ENCODE results near the gene B3GNT5.

The B3GNT5 gene

GRCh38 chr3:183252973-183253527 is at the start of gene B3GNT5:
Gene B3GNT5 (plus strand): TSS chr3:183253253. CDS start chr3:183269799, 16,546 bp downstream.
- peak within 1 kb of the TSS; percentile 64 for H3K4me3 ChIP-seq (ENCODE audit: low read depth, low read length)
- TF ChIP-seq POLR2A (IDR thresholded peaks at IDR 0.05; ENCODE audit: extremely low read depth, insufficient read length): no peak
- no peak for TF ChIP-seq MYC (IDR thresholded peaks at IDR 0.05; ENCODE audit: low read depth, low read length)
- TF ChIP-seq CTCF (IDR thresholded peaks at IDR 0.05; ENCODE audit: low read depth, low read length): no peak
- TF ChIP-seq MAX (IDR thresholded peaks at IDR 0.05; ENCODE audit: low read depth, low read length): no peak
- DNase-seq (ENCODE audit: low read depth): peak; percentile 36

GRCh38 chr3:183203670-183204069 is 49.4 kb upstream of the B3GNT5 start:
- H3K4me3 ChIP-seq (ENCODE audit: low read depth, low read length): no peak overlapping the region
- TF ChIP-seq CTCF (IDR thresholded peaks at IDR 0.05; ENCODE audit: low read depth, low read length) (no peak), MAX (IDR thresholded peaks at IDR 0.05; ENCODE audit: low read depth, low read length) (no peak), POLR2A (IDR thresholded peaks at IDR 0.05; ENCODE audit: extremely low read depth, insufficient read length) (no peak), MYC (IDR thresholded peaks at IDR 0.05; ENCODE audit: low read depth, low read length) (no peak)
- DNase-seq (ENCODE audit: low read depth): no peak

- TF ChIP-seq POLR2A (IDR thresholded peaks at IDR 0.05; ENCODE audit: extremely low read depth, insufficient read length) (no peak), CTCF (IDR thresholded peaks at IDR 0.05; ENCODE audit: low read depth, low read length) (no peak), MYC (IDR thresholded peaks at IDR 0.05; ENCODE audit: low read depth, low read length) (no peak), MAX (IDR thresholded peaks at IDR 0.05; ENCODE audit: low read depth, low read length) (no peak)
- no peak for DNase-seq (ENCODE audit: low read depth)
- no peak overlapping the region for H3K4me3 ChIP-seq (ENCODE audit: low read depth, low read length)
Observed at GRCh38 chr3:183208260-183208659, 44.8 kb upstream of the B3GNT5 start.

GRCh38 chr3:183208800-183209199 is 44.3 kb upstream of the B3GNT5 start:
- no peak for DNase-seq (ENCODE audit: low read depth)
- TF ChIP-seq MYC (IDR thresholded peaks at IDR 0.05; ENCODE audit: low read depth, low read length) (no peak), CTCF (IDR thresholded peaks at IDR 0.05; ENCODE audit: low read depth, low read length) (no peak), MAX (IDR thresholded peaks at IDR 0.05; ENCODE audit: low read depth, low read length) (no peak), POLR2A (IDR thresholded peaks at IDR 0.05; ENCODE audit: extremely low read depth, insufficient read length) (no peak)
- H3K4me3 ChIP-seq (ENCODE audit: low read depth, low read length): no peak overlapping the region

- DNase-seq (ENCODE audit: low read depth): peak; percentile 56
- TF ChIP-seq CTCF (IDR thresholded peaks at IDR 0.05; ENCODE audit: low read depth, low read length) (no peak), MAX (IDR thresholded peaks at IDR 0.05; ENCODE audit: low read depth, low read length) (peak; percentile 32; the same call in 1 of the 2 replicates)
- H3K4me3 ChIP-seq (ENCODE audit: low read depth, low read length): no peak overlapping the region
Observed at GRCh38 chr3:183210341-183210740, 42.7 kb upstream of the B3GNT5 start.
